Measurements from ENCODE around the gene ZBTB7A. TPM values are rescaled to one million over a fixed set of nuclear protein-coding genes. Genes with fewer than 3 reads are reported as not detected.

Gene ZBTB7A
- total RNA-seq, 1 donor = 42.7 TPM

GRCh38 chr19:4077007-4077374, 10.3 kb upstream of the ZBTB7A start:
- Histone ChIP-seq H3K9me3 (ENCODE audit: low read depth, low read length) (no peaks in the 10 kb centered on the region), H3K4me1 (ENCODE audit: insufficient read depth, low read length) (peaks cover 6% of the 10 kb centered on the region), H3K36me3 (ENCODE audit: insufficient read depth, low read length) (no peaks in the 10 kb centered on the region), H3K4me3 (ENCODE audit: insufficient read depth, low read length) (no peak overlapping the region), H3K79me2 (ENCODE audit: insufficient read depth, low read length) (no peaks in the 10 kb centered on the region), H4K20me1 (ENCODE audit: insufficient read depth, low read length) (no peaks in the 10 kb centered on the region), H3K27me3 (ENCODE audit: insufficient read depth, low read length) (no peaks in the 10 kb centered on the region), H2AFZ (ENCODE audit: low read length) (no peak overlapping the region), H3K4me2 (ENCODE audit: insufficient read depth, low read length) (no peak overlapping the region), H3K27ac (ENCODE audit: low read depth, low read length) (no peak overlapping the region)
- no peak for TF ChIP-seq CTCF (IDR thresholded peaks at IDR 0.05; ENCODE audit: extremely low read depth, low read depth, low read length)
- DNase-seq (ENCODE audit: insufficient read length, low spot score, missing footprints) = no peak

GRCh38 chr19:4075373-4075772, 8.7 kb upstream of the ZBTB7A start:
- Histone ChIP-seq H3K4me2 (ENCODE audit: insufficient read depth, low read length) (no peak overlapping the region), H3K4me3 (ENCODE audit: insufficient read depth, low read length) (no peak overlapping the region), H2AFZ (ENCODE audit: low read length) (peak overlapping the region; percentile 23), H3K4me1 (ENCODE audit: insufficient read depth, low read length) (peaks cover 6% of the 10 kb centered on the region), H4K20me1 (ENCODE audit: insufficient read depth, low read length) (no peaks in the 10 kb centered on the region), H3K36me3 (ENCODE audit: insufficient read depth, low read length) (no peaks in the 10 kb centered on the region), H3K79me2 (ENCODE audit: insufficient read depth, low read length) (no peaks in the 10 kb centered on the region), H3K27ac (ENCODE audit: low read depth, low read length) (no peak overlapping the region), H3K9me3 (ENCODE audit: low read depth, low read length) (no peaks in the 10 kb centered on the region), H3K27me3 (ENCODE audit: insufficient read depth, low read length) (no peaks in the 10 kb centered on the region)
- no peak for TF ChIP-seq CTCF (IDR thresholded peaks at IDR 0.05; ENCODE audit: extremely low read depth, low read depth, low read length)
- peak; percentile 89 for DNase-seq (ENCODE audit: insufficient read length, low spot score, missing footprints)

GRCh38 chr19:4071610-4072009, 4.9 kb upstream of the ZBTB7A start:
- Histone ChIP-seq H3K4me3 (ENCODE audit: insufficient read depth, low read length) (no peak overlapping the region), H3K4me1 (ENCODE audit: insufficient read depth, low read length) (peaks cover 9% of the 10 kb centered on the region), H3K79me2 (ENCODE audit: insufficient read depth, low read length) (no peaks in the 10 kb centered on the region), H3K36me3 (ENCODE audit: insufficient read depth, low read length) (no peaks in the 10 kb centered on the region), H3K27me3 (ENCODE audit: insufficient read depth, low read length) (no peaks in the 10 kb centered on the region), H4K20me1 (ENCODE audit: insufficient read depth, low read length) (no peaks in the 10 kb centered on the region), H3K4me2 (ENCODE audit: insufficient read depth, low read length) (no peak overlapping the region), H3K9me3 (ENCODE audit: low read depth, low read length) (no peaks in the 10 kb centered on the region), H3K27ac (ENCODE audit: low read depth, low read length) (no peak overlapping the region), H2AFZ (ENCODE audit: low read length) (no peak overlapping the region)
- no peak for TF ChIP-seq CTCF (IDR thresholded peaks at IDR 0.05; ENCODE audit: extremely low read depth, low read depth, low read length)
- no peak for DNase-seq (ENCODE audit: insufficient read length, low spot score, missing footprints)

GRCh38 chr19:4069331-4069959, 2.7 kb upstream of the ZBTB7A start:
- DNase-seq (ENCODE audit: insufficient read length, low spot score, missing footprints) = no peak
- H3K27me3 ChIP-seq (ENCODE audit: insufficient read depth, low read length) = no peaks in the 10 kb centered on the region
- no peak overlapping the region for H3K27ac ChIP-seq (ENCODE audit: low read depth, low read length)
- H3K4me3 ChIP-seq (ENCODE audit: insufficient read depth, low read length) = no peak overlapping the region
- no peak overlapping the region for H3K4me2 ChIP-seq (ENCODE audit: insufficient read depth, low read length)
- peaks cover 3% of the 10 kb centered on the region for H3K4me1 ChIP-seq (ENCODE audit: insufficient read depth, low read length)
- peaks cover 10% of the 10 kb centered on the region for H3K79me2 ChIP-seq (ENCODE audit: insufficient read depth, low read length)
- no peaks in the 10 kb centered on the region for H3K36me3 ChIP-seq (ENCODE audit: insufficient read depth, low read length)
- TF ChIP-seq CTCF (IDR thresholded peaks at IDR 0.05; ENCODE audit: extremely low read depth, low read depth, low read length) = no peak
- H3K9me3 ChIP-seq (ENCODE audit: low read depth, low read length) = no peaks in the 10 kb centered on the region
- peaks cover 2% of the 10 kb centered on the region for H4K20me1 ChIP-seq (ENCODE audit: insufficient read depth, low read length)
- H2AFZ ChIP-seq (ENCODE audit: low read length) = no peak overlapping the region
